ENCODE measurements around the gene NTM.

Gene NTM

GRCh38 chr11:132087148-132087547, 716.7 kb downstream of the NTM start:
- Histone ChIP-seq H4K20me1 (ENCODE audit: insufficient read depth, low read length) (no peaks in the 10 kb centered on the region), H3K27me3 (ENCODE audit: low read depth, low read length) (peaks cover 12% of the 10 kb centered on the region; the same call in 1 of the 2 replicates), H3K79me2 (ENCODE audit: low read length) (no peaks in the 10 kb centered on the region), H3K9ac (ENCODE audit: low read length) (no peak overlapping the region), H3K36me3 (replicated peaks; ENCODE audit: low read depth, low read length) (no peaks in the 10 kb centered on the region), H3K27ac (ENCODE audit: low read length) (no peak overlapping the region), H3K4me3 (ENCODE audit: low read length) (no peak overlapping the region), H3K9me3 (ENCODE audit: insufficient read depth, low read length) (no peaks in the 10 kb centered on the region), H3K4me2 (ENCODE audit: low read length) (no peak overlapping the region), H3K4me1 (ENCODE audit: low read length) (no peaks in the 10 kb centered on the region), H2AFZ (ENCODE audit: low read depth, low read length) (no peak overlapping the region)
- no peak for TF ChIP-seq EZH2phosphoT487 (IDR thresholded peaks at IDR 0.05; ENCODE audit: low read depth)
- TF ChIP-seq CTCF (IDR thresholded peaks at IDR 0.05; ENCODE audit: low read depth, low read length), result no peak

GRCh38 chr11:132088551-132088950, 718.1 kb downstream of the NTM start:
- Histone ChIP-seq H4K20me1 (ENCODE audit: insufficient read depth, low read length) (no peaks in the 10 kb centered on the region), H3K9me3 (ENCODE audit: insufficient read depth, low read length) (no peaks in the 10 kb centered on the region), H3K4me2 (ENCODE audit: low read length) (no peak overlapping the region), H3K36me3 (replicated peaks; ENCODE audit: low read depth, low read length) (no peaks in the 10 kb centered on the region), H3K4me3 (ENCODE audit: low read length) (no peak overlapping the region), H3K27me3 (ENCODE audit: low read depth, low read length) (peaks cover 24% of the 10 kb centered on the region; the same call in 1 of the 2 replicates), H3K27ac (ENCODE audit: low read length) (no peak overlapping the region), H2AFZ (ENCODE audit: low read depth, low read length) (no peak overlapping the region), H3K9ac (ENCODE audit: low read length) (no peak overlapping the region), H3K79me2 (ENCODE audit: low read length) (no peaks in the 10 kb centered on the region), H3K4me1 (ENCODE audit: low read length) (peaks cover 2% of the 10 kb centered on the region)
- TF ChIP-seq CTCF (IDR thresholded peaks at IDR 0.05; ENCODE audit: low read depth, low read length) (no peak), EZH2phosphoT487 (IDR thresholded peaks at IDR 0.05; ENCODE audit: low read depth) (no peak)

- Histone ChIP-seq H3K4me2 (ENCODE audit: low read length) (peak overlapping the region; percentile 47), H4K20me1 (ENCODE audit: insufficient read depth, low read length) (no peaks in the 10 kb centered on the region), H3K27me3 (ENCODE audit: low read depth, low read length) (peaks cover 41% of the 10 kb centered on the region), H3K9ac (ENCODE audit: low read length) (no peak overlapping the region), H3K4me3 (ENCODE audit: low read length) (0 out of 2 replicates have a peak overlapping the region, but pooled peaks have one; percentile 6), H3K79me2 (ENCODE audit: low read length) (no peaks in the 10 kb centered on the region), H2AFZ (ENCODE audit: low read depth, low read length) (no peak overlapping the region; the same call in 1 of the 2 replicates), H3K9me3 (ENCODE audit: insufficient read depth, low read length) (no peaks in the 10 kb centered on the region), H3K4me1 (ENCODE audit: low read length) (peaks cover 10% of the 10 kb centered on the region), H3K27ac (ENCODE audit: low read length) (no peak overlapping the region), H3K36me3 (replicated peaks; ENCODE audit: low read depth, low read length) (no peaks in the 10 kb centered on the region)
- TF ChIP-seq CTCF (IDR thresholded peaks at IDR 0.05; ENCODE audit: low read depth, low read length), result no peak
- no peak for TF ChIP-seq EZH2phosphoT487 (IDR thresholded peaks at IDR 0.05; ENCODE audit: low read depth)
These were observed 723.3 kb downstream of the NTM start for GRCh38 chr11:132093536-132094259.

- no peak overlapping the region for H3K9ac ChIP-seq (ENCODE audit: low read length)
- H3K79me2 ChIP-seq (ENCODE audit: low read length), result no peaks in the 10 kb centered on the region
- H3K4me2 ChIP-seq (ENCODE audit: low read length), result no peak overlapping the region; the same call in 1 of the 2 replicates
- H3K36me3 ChIP-seq (replicated peaks; ENCODE audit: low read depth, low read length), result no peaks in the 10 kb centered on the region
- H3K27me3 ChIP-seq (ENCODE audit: low read depth, low read length), result peaks cover 37% of the 10 kb centered on the region
- no peaks in the 10 kb centered on the region for H4K20me1 ChIP-seq (ENCODE audit: insufficient read depth, low read length)
- H3K4me3 ChIP-seq (ENCODE audit: low read length), result no peak overlapping the region
- H3K4me1 ChIP-seq (ENCODE audit: low read length), result peaks cover 10% of the 10 kb centered on the region
- no peak overlapping the region for H2AFZ ChIP-seq (ENCODE audit: low read depth, low read length)
- no peaks in the 10 kb centered on the region for H3K9me3 ChIP-seq (ENCODE audit: insufficient read depth, low read length)
- TF ChIP-seq EZH2phosphoT487 (IDR thresholded peaks at IDR 0.05; ENCODE audit: low read depth), result no peak
- TF ChIP-seq CTCF (IDR thresholded peaks at IDR 0.05; ENCODE audit: low read depth, low read length), result no peak
- H3K27ac ChIP-seq (ENCODE audit: low read length), result no peak overlapping the region
These were observed 724.2 kb downstream of the NTM start for GRCh38 chr11:132094598-132094997.

Data from OCI-LY3 (cell line).